NOMO-1 treated with dmso at 0.1 percent for 144 hours (cell line): ENCODE measurements around the gene ARID1B.
"Not testable (repeated sequence)": the region's sequence is repeated elsewhere in the genome, so short reads cannot be mapped to it uniquely, and the experiment has no call there.

Source experiments
- DNase-seq: peaks from one replicate; lab custom pipeline; 2025; ENCODE audit not compliant: unreplicated experiment; lab: John Stamatoyannopoulos, UW

ARID1B gene

GRCh38 chr6:156982864-156983263 lies 205.7 kb downstream of the ARID1B start:
- DNase-seq = not testable (repeated sequence)

GRCh38 chr6:156984178-156984738 lies 207.1 kb downstream of the ARID1B start:
- DNase-seq = no peak

- DNase-seq = no peak
These were observed 208.1 kb downstream of the ARID1B start for GRCh38 chr6:156985309-156985708.

- DNase-seq = no peak
These were observed 211.3 kb downstream of the ARID1B start for GRCh38 chr6:156988276-156989158.

GRCh38 chr6:156989159-156989806 lies 212.1 kb downstream of the ARID1B start:
- DNase-seq = no peak

GRCh38 chr6:156992020-156992804 lies 215.0 kb downstream of the ARID1B start:
- no peak for DNase-seq

- DNase-seq = no peak
These were observed 216.5 kb downstream of the ARID1B start for GRCh38 chr6:156993713-156994112.

GRCh38 chr6:156994215-156995076 lies 217.3 kb downstream of the ARID1B start:
- DNase-seq = no peak

- no peak for DNase-seq
These were observed 218.3 kb downstream of the ARID1B start for GRCh38 chr6:156995502-156995901.

GRCh38 chr6:156996265-156996664 lies 219.1 kb downstream of the ARID1B start:
- DNase-seq = no peak

- DNase-seq = no peak
These were observed 221.7 kb downstream of the ARID1B start for GRCh38 chr6:156998794-156999330.

GRCh38 chr6:156999762-157000161 lies 222.6 kb downstream of the ARID1B start:
- no peak for DNase-seq

- no peak for DNase-seq
These were observed 224.5 kb downstream of the ARID1B start for GRCh38 chr6:157001716-157002115.

GRCh38 chr6:157002774-157003173 lies 225.6 kb downstream of the ARID1B start:
- DNase-seq = no peak

- DNase-seq = no peak
These were observed 228.8 kb downstream of the ARID1B start for GRCh38 chr6:157005940-157006339.

GRCh38 chr6:157008568-157008967 lies 231.4 kb downstream of the ARID1B start:
- no peak for DNase-seq

- no peak for DNase-seq
These were observed 235.2 kb downstream of the ARID1B start for GRCh38 chr6:157012355-157012754.

- DNase-seq = no peak
These were observed 236.6 kb downstream of the ARID1B start for GRCh38 chr6:157013649-157014304.

GRCh38 chr6:157014871-157015270 lies 237.7 kb downstream of the ARID1B start:
- no peak for DNase-seq
